GM12873 (cell line): ENCODE measurements around the gene DENND1B.

Source experiments
- TF ChIP-seq, protein P1 (sequence below): IDR thresholded peaks from 2 replicates; pipeline ENCODE4 v1.5.1; 2012; ENCODE audit warnings: low read depth, mild to moderate bottlenecking, moderate library complexity, low read length, control low read depth; ENCODE audit not compliant: insufficient read depth; ENCODE audit errors: missing control alignments

Gene DENND1B

DNA sequence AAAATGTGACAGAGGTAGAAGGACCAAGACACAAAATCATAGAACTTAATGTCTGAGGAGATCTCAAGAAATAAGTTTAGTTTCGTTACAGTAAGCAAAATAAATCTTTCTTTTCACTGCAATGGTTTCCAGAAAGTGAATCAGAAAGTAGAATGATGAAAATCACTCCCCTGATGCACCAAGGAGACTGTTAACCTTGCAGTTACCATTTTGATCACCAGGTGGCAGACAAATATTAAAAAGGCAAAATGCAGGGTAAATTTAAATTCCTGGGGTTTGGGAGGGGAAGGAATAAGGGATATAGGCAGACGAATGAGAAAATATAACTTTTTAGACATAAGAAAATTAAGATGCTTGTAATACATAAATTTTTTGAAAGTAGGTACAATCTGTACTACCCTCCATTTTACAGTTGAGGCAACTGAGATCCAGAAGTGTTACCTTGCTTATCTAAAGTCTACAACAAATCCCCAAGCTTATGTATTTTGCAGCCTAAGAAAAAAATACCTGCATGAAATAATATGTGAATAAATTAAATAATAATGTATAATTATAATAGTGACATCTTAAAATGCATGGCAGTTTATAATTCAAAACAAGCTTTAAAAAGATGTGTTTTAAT lies 254.1 kb downstream of the DENND1B start:
- TF ChIP-seq, protein P1, sequence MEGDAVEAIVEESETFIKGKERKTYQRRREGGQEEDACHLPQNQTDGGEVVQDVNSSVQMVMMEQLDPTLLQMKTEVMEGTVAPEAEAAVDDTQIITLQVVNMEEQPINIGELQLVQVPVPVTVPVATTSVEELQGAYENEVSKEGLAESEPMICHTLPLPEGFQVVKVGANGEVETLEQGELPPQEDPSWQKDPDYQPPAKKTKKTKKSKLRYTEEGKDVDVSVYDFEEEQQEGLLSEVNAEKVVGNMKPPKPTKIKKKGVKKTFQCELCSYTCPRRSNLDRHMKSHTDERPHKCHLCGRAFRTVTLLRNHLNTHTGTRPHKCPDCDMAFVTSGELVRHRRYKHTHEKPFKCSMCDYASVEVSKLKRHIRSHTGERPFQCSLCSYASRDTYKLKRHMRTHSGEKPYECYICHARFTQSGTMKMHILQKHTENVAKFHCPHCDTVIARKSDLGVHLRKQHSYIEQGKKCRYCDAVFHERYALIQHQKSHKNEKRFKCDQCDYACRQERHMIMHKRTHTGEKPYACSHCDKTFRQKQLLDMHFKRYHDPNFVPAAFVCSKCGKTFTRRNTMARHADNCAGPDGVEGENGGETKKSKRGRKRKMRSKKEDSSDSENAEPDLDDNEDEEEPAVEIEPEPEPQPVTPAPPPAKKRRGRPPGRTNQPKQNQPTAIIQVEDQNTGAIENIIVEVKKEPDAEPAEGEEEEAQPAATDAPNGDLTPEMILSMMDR = peak; percentile 56

DNA sequence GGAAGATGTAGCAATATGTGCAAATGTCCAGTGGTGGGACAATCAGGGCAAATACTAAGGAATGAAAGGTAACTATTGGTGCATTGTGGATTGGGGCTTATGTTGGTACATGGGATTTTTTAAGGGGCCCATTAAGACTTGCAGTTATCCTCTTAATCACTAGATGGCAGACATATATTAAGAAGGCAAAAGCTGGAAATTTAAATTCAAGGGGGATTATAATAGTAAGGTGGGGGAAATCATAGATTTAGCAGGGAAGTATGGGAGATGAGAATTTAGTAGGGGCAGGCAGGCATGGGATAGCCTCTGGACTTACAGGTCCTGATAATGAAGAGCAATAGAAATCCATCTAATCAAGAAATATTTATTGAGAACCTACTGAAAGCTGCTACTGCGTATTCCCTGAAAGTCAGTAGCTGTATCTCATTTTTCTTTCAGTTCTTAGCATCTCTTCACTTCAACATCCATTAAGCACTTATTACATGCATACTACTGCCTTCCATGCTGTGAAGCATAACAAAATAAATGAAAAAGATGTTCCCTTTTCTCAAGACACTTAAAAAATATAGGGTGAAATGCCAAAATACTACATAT lies 255.4 kb downstream of the DENND1B start:
- TF ChIP-seq, protein P1 = peak; percentile 33

DNA sequence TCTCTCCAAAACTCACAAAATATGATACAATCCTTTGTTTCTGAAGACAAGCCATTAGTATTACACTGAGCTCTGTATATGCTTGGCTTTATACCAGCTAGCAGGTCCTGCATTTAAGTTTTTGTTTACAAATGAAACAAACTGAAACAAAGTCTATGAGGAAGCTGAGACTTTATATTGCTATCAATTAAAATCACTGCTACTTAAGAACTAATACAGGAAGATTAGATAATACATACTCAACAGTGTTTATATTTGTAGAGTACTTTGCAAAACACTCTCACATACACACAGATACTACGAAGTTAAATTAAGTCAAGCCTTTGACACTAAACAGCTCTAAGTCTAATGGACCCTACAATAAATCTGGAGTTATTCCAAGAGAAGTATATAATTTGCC lies 259.9 kb downstream of the DENND1B start:
- TF ChIP-seq, protein P1 = no peak

DNA sequence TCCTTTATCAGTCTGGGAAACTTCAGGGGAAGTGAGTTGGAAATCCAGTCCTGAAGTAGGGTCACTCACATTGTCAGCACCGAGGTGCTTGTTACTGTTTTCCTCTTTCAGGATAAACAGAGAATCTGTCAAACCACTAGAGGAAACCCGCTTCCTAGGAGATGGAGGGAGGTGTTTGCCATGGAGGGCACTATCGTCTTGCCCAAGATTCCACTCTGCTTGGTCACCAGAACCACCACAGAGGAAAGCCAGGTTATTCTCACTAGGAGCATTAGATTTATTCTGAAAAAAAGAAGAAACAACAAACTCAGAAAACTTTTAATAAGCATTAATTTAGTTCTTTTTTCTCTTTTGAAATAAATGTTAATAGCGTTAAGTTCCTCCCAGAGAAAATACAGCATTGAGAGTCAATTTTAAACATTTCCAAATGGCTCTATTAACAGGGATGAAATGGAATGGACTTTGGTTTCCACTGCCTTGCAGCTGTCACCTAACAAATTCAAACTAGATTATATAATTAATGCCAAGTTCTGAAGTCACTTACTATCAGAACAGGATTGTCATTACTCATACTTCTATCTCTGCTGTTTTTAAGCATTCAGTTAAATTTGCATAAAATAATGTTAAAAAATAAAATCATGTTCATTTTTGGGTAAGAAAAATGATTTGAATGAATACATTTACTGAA lies 264.4 kb downstream of the DENND1B start:
- TF ChIP-seq, protein P1 = no peak

DNA sequence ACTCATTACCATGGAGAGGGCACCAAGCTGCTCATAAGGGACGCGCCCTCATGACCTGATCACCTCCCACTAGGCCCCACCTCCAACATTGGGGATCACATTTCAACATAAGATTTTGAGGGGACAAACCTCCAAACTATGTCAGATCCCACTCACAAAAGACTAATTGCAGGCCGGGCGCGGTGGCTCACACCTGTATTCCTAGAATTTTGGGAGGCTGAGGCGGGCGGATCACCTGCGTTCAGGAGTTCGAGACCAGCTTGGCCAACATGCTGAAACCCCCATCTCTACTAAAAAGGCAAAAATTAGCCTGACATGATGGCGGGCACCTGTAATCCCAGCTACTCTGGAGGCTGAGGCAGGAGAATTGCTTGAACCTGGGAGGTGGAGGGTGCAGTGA lies 278.6 kb downstream of the DENND1B start:
- TF ChIP-seq, protein P1 = no peak

DNA sequence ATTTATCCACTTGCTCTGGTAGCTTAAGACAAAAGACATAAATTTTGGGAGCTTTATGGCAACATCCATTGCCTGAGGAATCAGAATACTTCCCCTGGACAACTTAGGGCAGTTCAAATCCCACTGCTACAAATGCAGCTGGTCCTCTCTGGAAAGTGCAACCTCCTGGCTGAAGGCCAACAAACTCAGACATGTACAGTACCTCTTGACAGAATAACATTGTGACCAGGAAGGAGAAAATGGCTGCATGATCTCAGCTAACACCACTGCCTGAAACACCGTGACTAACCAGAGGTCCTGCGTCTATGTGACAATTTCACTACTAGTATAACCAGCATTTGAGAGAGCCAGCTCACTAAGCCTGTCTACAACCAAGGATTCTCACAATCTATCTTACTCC lies 288.3 kb downstream of the DENND1B start:
- TF ChIP-seq, protein P1 = no peak

DNA sequence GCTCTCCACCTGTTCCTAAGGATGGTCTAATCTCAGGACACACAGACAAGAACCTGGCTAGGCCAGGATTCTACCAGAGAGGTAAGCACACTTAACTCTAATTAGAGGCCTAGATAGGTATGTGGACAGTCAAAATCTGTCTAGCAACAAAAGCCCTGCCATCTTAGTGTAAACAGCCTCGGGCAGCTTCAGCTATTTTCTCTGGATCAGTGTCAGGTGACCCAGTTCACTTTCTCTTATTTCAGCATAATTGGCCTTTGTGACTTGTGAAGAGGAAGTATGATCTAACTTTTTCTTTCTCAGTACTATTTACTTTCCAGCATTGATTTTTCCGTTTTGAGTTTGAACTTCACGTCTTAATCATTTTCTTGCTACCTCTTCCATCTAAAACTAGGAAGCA lies 289.5 kb downstream of the DENND1B start:
- TF ChIP-seq, protein P1 = no peak
